ENCODE measurements around the gene PMM2. TPM values are rescaled to one million over a fixed set of nuclear protein-coding genes. Genes with fewer than 3 reads are reported as not detected.
"Not testable (repeated sequence)": the region's sequence is repeated elsewhere in the genome, so short reads cannot be mapped to it uniquely, and the experiment has no call there.

Gene PMM2
- total RNA-seq, 6 donors from 2014 or later, result 27.2 to 37.1 (median 29.8) TPM

GRCh38 chr16:8777217-8777616, 20.4 kb upstream of the PMM2 start:
- ATAC-seq (ENCODE audit: low FRiP score in 2 of 2) (no peak), DNase-seq (no peak)
- TF ChIP-seq POLR2A (IDR thresholded peaks at IDR 0.05) (no peak), POLR2AphosphoS5 (IDR thresholded peaks at IDR 0.05) (no peak)
- Histone ChIP-seq H3K4me1 (no peaks in the 10 kb centered on the region), H3K27me3 (no peaks in the 10 kb centered on the region), H3K4me3 (no peak overlapping the region), H3K9me3 (no peaks in the 10 kb centered on the region), H3K27ac (no peak overlapping the region), H3K36me3 (peaks cover 0 to 25% (median 1%) of the 10 kb centered on the region in 4 donors)
- WGBS, 2 donors, result 94 to 95% methylated on average over 7 of the region's 7 CpGs

GRCh38 chr16:8781797-8782196, 15.8 kb upstream of the PMM2 start:
- Histone ChIP-seq H3K4me1 (no peaks in the 10 kb centered on the region), H3K27ac (no peak overlapping the region), H3K4me3 (no peak overlapping the region), H3K27me3 (no peaks in the 10 kb centered on the region), H3K36me3 (peaks cover 0 to 9% (median 0%) of the 10 kb centered on the region in 4 donors), H3K9me3 (no peaks in the 10 kb centered on the region)
- TF ChIP-seq CTCF (IDR thresholded peaks at IDR 0.05) (no peak), POLR2AphosphoS5 (IDR thresholded peaks at IDR 0.05) (no peak), POLR2A (IDR thresholded peaks at IDR 0.05) (no peak), EP300 (IDR thresholded peaks at IDR 0.05) (no peak)
- WGBS, 2 donors, result 90 to 93% methylated on average over 7 to 8 of the region's 8 CpGs
- ATAC-seq (ENCODE audit: low FRiP score in 2 of 2) (no peak), DNase-seq (no peak)

- H3K4me3 ChIP-seq, result no peak overlapping the region
- no peaks in the 10 kb centered on the region for H3K27me3 ChIP-seq
- no peak for ATAC-seq (ENCODE audit: low FRiP score in 2 of 2)
- TF ChIP-seq EP300 (IDR thresholded peaks at IDR 0.05) (no peak), POLR2AphosphoS5 (IDR thresholded peaks at IDR 0.05) (no peak), POLR2A (IDR thresholded peaks at IDR 0.05) (no peak), CTCF (IDR thresholded peaks at IDR 0.05) (no peak)
- H3K27ac ChIP-seq, result no peak overlapping the region
- H3K4me1 ChIP-seq, result no peaks in the 10 kb centered on the region
- no peaks in the 10 kb centered on the region for H3K9me3 ChIP-seq
- DNase-seq, result no peak
- WGBS, 2 donors, result 51 to 57% methylated on average over 6 of the region's 6 CpGs
- peaks cover 0 to 9% (median 0%) of the 10 kb centered on the region in 4 donors for H3K36me3 ChIP-seq
Observed at GRCh38 chr16:8782673-8783072, 15.0 kb upstream of the PMM2 start.

- no peak for TF ChIP-seq POLR2A (IDR thresholded peaks at IDR 0.05)
- TF ChIP-seq POLR2AphosphoS5 (IDR thresholded peaks at IDR 0.05), result no peak
- TF ChIP-seq EP300 (IDR thresholded peaks at IDR 0.05), result no peak
- no peak for TF ChIP-seq CTCF (IDR thresholded peaks at IDR 0.05)
- Histone ChIP-seq H3K9me3 (no peaks in the 10 kb centered on the region), H3K4me3 (no peak overlapping the region), H3K36me3 (no peaks in the 10 kb centered on the region), H3K27ac (no peak overlapping the region), H3K4me1 (no peaks in the 10 kb centered on the region), H3K27me3 (no peaks in the 10 kb centered on the region)
- DNase-seq, result no peak
- 79 to 85% methylated on average over 5 to 6 of the region's 6 CpGs for WGBS, 2 donors
- ATAC-seq (ENCODE audit: low FRiP score in 2 of 2), result no peak
Observed at GRCh38 chr16:8785408-8785807, 12.2 kb upstream of the PMM2 start.

GRCh38 chr16:8786316-8786715, 11.3 kb upstream of the PMM2 start:
- 80 to 84% methylated on average over 11 of the region's 11 CpGs for WGBS, 2 donors
- H3K27ac ChIP-seq; H3K4me3 ChIP-seq; H3K9me3 ChIP-seq; ATAC-seq (ENCODE audit: low FRiP score in 2 of 2); H3K36me3 ChIP-seq; H3K4me1 ChIP-seq; DNase-seq; H3K27me3 ChIP-seq: not testable (repeated sequence)

- ATAC-seq (ENCODE audit: low FRiP score in 2 of 2) (no peak), DNase-seq (no peak)
- 81 to 83% methylated on average over 5 to 8 of the region's 8 CpGs for WGBS, 2 donors
- no peaks in the 10 kb centered on the region for H3K36me3 ChIP-seq
- no peak for TF ChIP-seq POLR2A (IDR thresholded peaks at IDR 0.05)
- TF ChIP-seq EP300 (IDR thresholded peaks at IDR 0.05), result no peak
- TF ChIP-seq POLR2AphosphoS5 (IDR thresholded peaks at IDR 0.05), result no peak
- no peak for TF ChIP-seq CTCF (IDR thresholded peaks at IDR 0.05)
- no peak overlapping the region for H3K27ac ChIP-seq
- no peak overlapping the region for H3K4me3 ChIP-seq
- H3K4me1 ChIP-seq, result no peaks in the 10 kb centered on the region
- no peaks in the 10 kb centered on the region for H3K9me3 ChIP-seq
- H3K27me3 ChIP-seq, result no peaks in the 10 kb centered on the region
Observed at GRCh38 chr16:8788578-8789172, 9.0 kb upstream of the PMM2 start.
